ENCODE results near the gene TCEAL7. TPM values are rescaled to one million over a fixed set of nuclear protein-coding genes. Genes with fewer than 3 reads are reported as not detected.

Gene TCEAL7
- total and polyA plus RNA-seq, 11 donors, result 1.5 to 5.8 (median 3.1) TPM

DNA sequence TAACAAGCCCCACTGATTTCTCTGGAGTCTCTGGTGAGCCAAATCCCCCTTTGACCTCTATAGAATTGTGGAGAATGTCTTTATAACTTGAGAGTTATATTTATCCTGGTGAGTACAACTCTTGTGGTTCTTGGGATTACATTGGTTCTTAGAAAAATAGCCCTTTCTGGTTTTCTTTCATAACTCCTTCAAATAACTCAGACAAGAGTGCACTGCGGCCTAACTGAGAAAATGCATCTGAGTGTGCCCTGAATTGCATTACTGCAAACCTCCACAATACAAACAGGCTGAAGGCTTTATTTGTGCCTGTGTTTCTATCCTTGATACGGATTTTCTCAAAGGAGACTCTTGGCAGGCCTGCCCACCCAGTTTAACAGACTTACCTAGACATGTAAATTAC is 49.0 kb downstream of the TCEAL7 start:
- no peak for DNase-seq
- ATAC-seq, result no peak
- 69 to 84% (median 77%) methylated on average over 2 of the region's 2 CpGs for WGBS, 4 donors
- TF ChIP-seq, protein P1, sequence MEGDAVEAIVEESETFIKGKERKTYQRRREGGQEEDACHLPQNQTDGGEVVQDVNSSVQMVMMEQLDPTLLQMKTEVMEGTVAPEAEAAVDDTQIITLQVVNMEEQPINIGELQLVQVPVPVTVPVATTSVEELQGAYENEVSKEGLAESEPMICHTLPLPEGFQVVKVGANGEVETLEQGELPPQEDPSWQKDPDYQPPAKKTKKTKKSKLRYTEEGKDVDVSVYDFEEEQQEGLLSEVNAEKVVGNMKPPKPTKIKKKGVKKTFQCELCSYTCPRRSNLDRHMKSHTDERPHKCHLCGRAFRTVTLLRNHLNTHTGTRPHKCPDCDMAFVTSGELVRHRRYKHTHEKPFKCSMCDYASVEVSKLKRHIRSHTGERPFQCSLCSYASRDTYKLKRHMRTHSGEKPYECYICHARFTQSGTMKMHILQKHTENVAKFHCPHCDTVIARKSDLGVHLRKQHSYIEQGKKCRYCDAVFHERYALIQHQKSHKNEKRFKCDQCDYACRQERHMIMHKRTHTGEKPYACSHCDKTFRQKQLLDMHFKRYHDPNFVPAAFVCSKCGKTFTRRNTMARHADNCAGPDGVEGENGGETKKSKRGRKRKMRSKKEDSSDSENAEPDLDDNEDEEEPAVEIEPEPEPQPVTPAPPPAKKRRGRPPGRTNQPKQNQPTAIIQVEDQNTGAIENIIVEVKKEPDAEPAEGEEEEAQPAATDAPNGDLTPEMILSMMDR (IDR thresholded peaks at IDR 0.05), result no peak
- TF ChIP-seq POLR2A (IDR thresholded peaks at IDR 0.05), result no peak
- peaks cover 0 to 6% (median 0%) of the 10 kb centered on the region in 12 donors for H3K4me1 ChIP-seq
- intact Hi-C loops (cut with DNase I), result no loop called here
- H3K9me3 ChIP-seq, result no peaks in the 10 kb centered on the region
- no peak overlapping the region for H3K27ac ChIP-seq
- no peak overlapping the region for H3K4me3 ChIP-seq
- H3K27me3 ChIP-seq, result peaks cover 0 to 12% (median 0%) of the 10 kb centered on the region in 9 donors
- peaks cover 0 to 9% (median 0%) of the 10 kb centered on the region in 9 donors for H3K36me3 ChIP-seq

Other genes with a start within 250 kb of the TCEAL7 start
- gene NXF3, start 237.1 kb upstream of the TCEAL7 start, total RNA-seq, result under 1 TPM in 5 of 9 donors, not detected in 4; 0.16 to 0.54 (median 0.48) TPM
- under 1 TPM; 0.08 to 0.30 TPM for gene NXF3, start 237.1 kb upstream of the TCEAL7 start, polyA plus RNA-seq
- gene BEX4, start 115.1 kb upstream of the TCEAL7 start, total RNA-seq, result 10 to 100 TPM; 34.8 to 54.5 (median 43.1) TPM
- 10 to 100 TPM; 43.6 to 57.0 TPM for gene BEX4, start 115.1 kb upstream of the TCEAL7 start, polyA plus RNA-seq
- gene TCEAL8, start 75.1 kb upstream of the TCEAL7 start, total RNA-seq, result 10 to 100 TPM; 38.2 to 60.1 (median 52.7) TPM
- gene TCEAL8, start 75.1 kb upstream of the TCEAL7 start, polyA plus RNA-seq, result 10 to 100 TPM; 47.3 to 47.9 TPM
- under 1 TPM in 4 of 9 donors, not detected in 5; 0.27 to 0.52 (median 0.38) TPM for gene TCEAL5, start 53.5 kb upstream of the TCEAL7 start, total RNA-seq
- under 1 TPM; 0.19 TPM for gene TCEAL5, start 53.5 kb upstream of the TCEAL7 start, polyA plus RNA-seq
- gene BEX2, start 19.2 kb upstream of the TCEAL7 start, total RNA-seq, result 1 to 10 TPM in 6 of 9 donors, under 1 TPM in 2, not detected in 1; 0.35 to 4.9 (median 1.7) TPM
- 1 to 10 TPM; 1.1 to 6.6 TPM for gene BEX2, start 19.2 kb upstream of the TCEAL7 start, polyA plus RNA-seq
- gene TCEAL9, start 26.3 kb downstream of the TCEAL7 start, total RNA-seq, result 10 to 100 TPM; 15.7 to 60.3 (median 27.1) TPM
- gene TCEAL9, start 26.3 kb downstream of the TCEAL7 start, polyA plus RNA-seq, result 10 to 100 TPM; 56.5 to 59.7 TPM
- 100 to 1,000 TPM; 109 to 153 (median 122) TPM for gene BEX3, start 46.3 kb downstream of the TCEAL7 start, total RNA-seq
- 10 to 100 TPM; 74.4 to 85.3 TPM for gene BEX3, start 46.3 kb downstream of the TCEAL7 start, polyA plus RNA-seq
- gene RAB40A, start 189.2 kb downstream of the TCEAL7 start, total RNA-seq, result under 1 TPM in 4 of 9 donors, not detected in 5; 0.12 to 0.43 (median 0.17) TPM
- under 1 TPM in 1 of 2 donors, not detected in 1; 0.11 TPM for gene RAB40A, start 189.2 kb downstream of the TCEAL7 start, polyA plus RNA-seq

Measured in heart left ventricle (tissue), 16 donors.